H9 (cell line): ENCODE measurements around the gene ADGRB3. TPM values are rescaled to one million over a fixed set of nuclear protein-coding genes. Genes with fewer than 3 reads are reported as not detected.

ENCODE experiments used
- DNase-seq: peaks from one replicate; pipeline ENCODE4 v3.0.0-alpha.2; 2017
- H2AFZ ChIP-seq: one replicate; pipeline ENCODE4 v1.6.1; 2013; ENCODE audit warnings: mild to moderate bottlenecking, low read length, control low read depth, moderate library complexity
- H2AK5ac ChIP-seq: 2 replicates; pipeline ENCODE4 v1.6.1; 2013; ENCODE audit warnings: low read length, control low read depth, mixed read lengths; ENCODE audit not compliant: insufficient read length
- H2BK120ac ChIP-seq: one replicate; pipeline ENCODE4 v1.6.1; 2013; ENCODE audit warnings: low read depth, mild to moderate bottlenecking, low read length, control low read depth, inconsistent platforms; ENCODE audit not compliant: poor library complexity, severe bottlenecking
- H2BK12ac ChIP-seq: 2 replicates; pipeline ENCODE4 v1.6.1; 2013; ENCODE audit warnings: low read length, control low read depth, mixed read lengths, low read depth; ENCODE audit not compliant: insufficient read length
- H2BK15ac ChIP-seq: 2 replicates; pipeline ENCODE4 v1.6.1; 2013; ENCODE audit warnings: low read depth, low read length, control low read depth
- H2BK20ac ChIP-seq: one replicate; pipeline ENCODE4 v1.6.1; 2013; ENCODE audit warnings: low read depth, mild to moderate bottlenecking, low read length, control low read depth, inconsistent platforms; ENCODE audit not compliant: poor library complexity, severe bottlenecking
- H2BK5ac ChIP-seq: 2 replicates; pipeline ENCODE4 v1.6.1; 2013; ENCODE audit warnings: low read length, control low read depth, mixed read lengths; ENCODE audit not compliant: insufficient read length
- H3K14ac ChIP-seq: 2 replicates; pipeline ENCODE4 v1.6.1; 2013; ENCODE audit warnings: low read length, control low read depth; ENCODE audit not compliant: insufficient read depth
- H3K18ac ChIP-seq: 2 replicates; pipeline ENCODE4 v1.6.1; 2013; ENCODE audit warnings: low read depth, mild to moderate bottlenecking, mixed read lengths, low read length, control low read depth; ENCODE audit not compliant: insufficient read length
- H3K23ac ChIP-seq: 2 replicates; pipeline ENCODE4 v1.6.1; 2013; ENCODE audit warnings: low read length, control low read depth, mixed read lengths, low read depth; ENCODE audit not compliant: insufficient read length
- H3K23me2 ChIP-seq: 2 replicates; pipeline ENCODE4 v1.6.1; 2013; ENCODE audit warnings: low read depth, mild to moderate bottlenecking, mixed read lengths, low read length, control low read depth; ENCODE audit not compliant: insufficient read length, poor library complexity, severe bottlenecking
- H3K27ac ChIP-seq: 2 replicates; pipeline ENCODE4 v1.5.1; 2013; ENCODE audit warnings: low read length, control low read depth, mixed read lengths, low read depth; ENCODE audit not compliant: insufficient read length
- H3K27me3 ChIP-seq: 2 replicates; pipeline ENCODE4 v1.6.1; 2013; ENCODE audit warnings: low read length, control low read depth, inconsistent platforms; ENCODE audit not compliant: insufficient read depth
- H3K4ac ChIP-seq: 2 replicates; pipeline ENCODE4 v1.6.1; 2013; ENCODE audit warnings: low read depth, mild to moderate bottlenecking, control low read depth, inconsistent platforms, low read length, moderate library complexity
- H3K4me1 ChIP-seq: 2 replicates; pipeline ENCODE4 v1.6.1; 2013; ENCODE audit warnings: low read length, control low read depth, inconsistent platforms; ENCODE audit not compliant: insufficient read depth
- H3K4me2 ChIP-seq: 2 replicates; pipeline ENCODE4 v1.6.1; 2013; ENCODE audit warnings: low read length, control low read depth, mixed read lengths; ENCODE audit not compliant: insufficient read length, insufficient read depth
- H3K56ac ChIP-seq: 2 replicates; pipeline ENCODE4 v1.6.1; 2013; ENCODE audit warnings: low read depth, mild to moderate bottlenecking, mixed read lengths, low read length, control low read depth; ENCODE audit not compliant: insufficient read length
- H3K79me1 ChIP-seq: 2 replicates; pipeline ENCODE4 v1.6.1; 2013; ENCODE audit warnings: low read depth, mild to moderate bottlenecking, moderate library complexity, low read length, control low read depth, inconsistent platforms; ENCODE audit not compliant: insufficient read depth, poor library complexity, severe bottlenecking
- H3K79me2 ChIP-seq: 2 replicates; pipeline ENCODE4 v1.6.1; 2013; ENCODE audit warnings: low read length, control low read depth, inconsistent platforms; ENCODE audit not compliant: insufficient read depth
- H3K9ac ChIP-seq: 2 replicates; pipeline ENCODE4 v1.6.1; 2013; ENCODE audit warnings: low read length, control low read depth, mixed read lengths; ENCODE audit not compliant: insufficient read length; ENCODE audit errors: extremely low read depth
- H3K9me3 ChIP-seq: one replicate; pipeline ENCODE4 v1.6.1; 2013; ENCODE audit warnings: low read depth, low read length, inconsistent platforms; ENCODE audit not compliant: control insufficient read depth
- H3T11ph ChIP-seq: one replicate; pipeline ENCODE4 v1.6.1; 2013; ENCODE audit warnings: mild to moderate bottlenecking, low read length, control low read depth, inconsistent platforms
- H4K20me1 ChIP-seq: one replicate; pipeline ENCODE4 v1.6.1; 2013; ENCODE audit not compliant: control insufficient read depth, insufficient read length, insufficient read depth
- H4K5ac ChIP-seq: 2 replicates; pipeline ENCODE4 v1.6.1; 2013; ENCODE audit warnings: low read depth, mild to moderate bottlenecking, mixed read lengths, low read length, control low read depth; ENCODE audit not compliant: insufficient read length
- H4K8ac ChIP-seq: replicated peaks from 2 replicates; pipeline ENCODE4 v1.6.1; 2013; ENCODE audit warnings: low read length, control low read depth, mixed read lengths, low read depth; ENCODE audit not compliant: insufficient read length
- H4K91ac ChIP-seq: 2 replicates; pipeline ENCODE4 v1.6.1; 2013; ENCODE audit warnings: low read depth, mild to moderate bottlenecking, moderate library complexity, mixed read lengths, low read length, control low read depth; ENCODE audit not compliant: insufficient read length
- H3K27ac Mint-ChIP-seq, 3 experiments: 2 replicates in 2 of 3; 3 replicates in 1 of 3; pipeline ENCODE4 v1.8.0; 2020 to 2021; ENCODE audit warnings: mixed read lengths in 3 of 3, mild to moderate bottlenecking in 1 of 3, moderate library complexity in 1 of 3
- H3K27me3 Mint-ChIP-seq: 2 replicates; pipeline ENCODE4 v1.8.0; 2021; ENCODE audit warnings: low read depth, mild to moderate bottlenecking, moderate library complexity, mixed read lengths
- H3K36me3 Mint-ChIP-seq, 3 experiments: 2 replicates in 2 of 3; 3 replicates in 1 of 3; pipeline ENCODE4 v1.8.0; 2020 to 2021; ENCODE audit warnings: low read depth in 3 of 3, mixed read lengths in 3 of 3; ENCODE audit not compliant: insufficient read depth in 1 of 3
- H3K4me1 Mint-ChIP-seq, 2 experiments: 2 replicates each; pipeline ENCODE4 v1.8.0; 2020; ENCODE audit warnings: mixed read lengths in 2 of 2
- H3K4me3 Mint-ChIP-seq, 2 experiments: 2 replicates in 1 of 2; 3 replicates in 1 of 2; pipeline ENCODE4 v1.8.0; 2020 to 2021; ENCODE audit warnings: mild to moderate bottlenecking in 2 of 2, mixed read lengths in 2 of 2, moderate library complexity in 1 of 2
- H3K9me3 Mint-ChIP-seq, 2 experiments: 2 replicates in 1 of 2; 3 replicates in 1 of 2; pipeline ENCODE4 v1.8.0; 2020; ENCODE audit warnings: mild to moderate bottlenecking in 2 of 2, mixed read lengths in 2 of 2, moderate library complexity in 1 of 2
- CTCF ChIP-seq: fragments of 200-600 bp; sonication (generic); conservative IDR thresholded peaks from 3 replicates; pipeline ENCODE4 v1.8.0; 2021; ENCODE audit warnings: antibody characterized with exemption, mild to moderate bottlenecking
- WGBS: extraction: QIAGEN DNeasy Blood & Tissue Kit; methylation state at CpG from one replicate; pipeline ENCODE4 v1.1.7; 2013; ENCODE audit warnings: missing lambda C conversion rate, low lambda C conversion rate, mixed read lengths; ENCODE audit not compliant: insufficient read length; ENCODE audit errors: extremely low coverage; 5-methylcytosine and 5-hydroxymethylcytosine counted together
- total RNA-seq: library from RNA; stranded (reverse); gene quantifications from 2 replicates; pipeline ENCODE4 v1.2.1, GENCODE V29; 2021

ADGRB3 gene
- total RNA-seq, 1 experiment from 2014 or later, result 0.37 TPM

DNA sequence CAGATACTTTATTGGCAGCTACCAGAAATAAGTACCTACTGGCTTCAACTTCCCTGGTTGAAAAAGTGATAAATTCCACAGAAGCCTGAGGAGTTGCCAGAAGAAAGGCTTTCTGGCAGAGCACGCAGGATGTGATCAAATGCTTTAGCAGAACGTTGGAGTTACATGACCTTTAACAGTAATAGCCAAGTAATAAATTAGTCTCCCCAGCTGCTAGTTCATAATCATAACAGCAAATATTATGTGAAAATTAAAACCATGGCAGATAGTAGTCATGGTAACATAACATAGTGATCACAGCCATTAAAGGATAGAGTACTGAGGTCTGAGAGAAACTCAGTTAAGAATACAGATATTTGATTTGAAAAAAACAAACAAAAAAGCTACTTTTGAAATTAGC, 567.7 kb downstream of the ADGRB3 start:
- no peaks in the 10 kb centered on the region for H3K4me1 ChIP-seq
- H4K5ac ChIP-seq, result no peak overlapping the region
- no peak overlapping the region for H4K91ac ChIP-seq
- H3K79me2 ChIP-seq, result no peaks in the 10 kb centered on the region
- no peak overlapping the region for H3K14ac ChIP-seq
- H3K79me1 ChIP-seq, result no peaks in the 10 kb centered on the region
- no peak overlapping the region for H3T11ph ChIP-seq
- H2AFZ ChIP-seq, result no peak overlapping the region
- Mint-ChIP-seq H3K4me3 (no peak overlapping the region), H3K36me3 (no peaks in the 10 kb centered on the region; a peak in 1 of 7 replicates), H3K27me3 (no peaks in the 10 kb centered on the region), H3K4me1 (no peaks in the 10 kb centered on the region), H3K27ac (no peak overlapping the region), H3K9me3 (no peaks in the 10 kb centered on the region)
- no peaks in the 10 kb centered on the region for H3K27me3 ChIP-seq
- H3K23ac ChIP-seq, result no peak overlapping the region
- no CpG with 5 or more reads among the region's 2 CpGs for WGBS
- H3K9ac ChIP-seq, result no peak overlapping the region
- H2BK12ac ChIP-seq, result no peak overlapping the region
- no peak overlapping the region for H3K18ac ChIP-seq
- DNase-seq, result no peak
- H3K56ac ChIP-seq, result no peak overlapping the region
- no peak overlapping the region for H3K27ac ChIP-seq
- H4K8ac ChIP-seq, result no peak overlapping the region
- H2BK120ac ChIP-seq, result no peak overlapping the region
- no peaks in the 10 kb centered on the region for H3K9me3 ChIP-seq
- no peak overlapping the region for H3K4me2 ChIP-seq
- H2BK5ac ChIP-seq, result no peak overlapping the region
- no peak overlapping the region for H2AK5ac ChIP-seq
- H4K20me1 ChIP-seq, result no peaks in the 10 kb centered on the region
- H3K23me2 ChIP-seq, result no peaks in the 10 kb centered on the region
- no peak overlapping the region for H2BK20ac ChIP-seq
- H2BK15ac ChIP-seq, result no peak overlapping the region
- TF ChIP-seq CTCF, result no peak
- no peak overlapping the region for H3K4ac ChIP-seq
